Fibroblast of pulmonary artery (primary cell): Measurements from ENCODE around the gene SUMO3.

Experiments
- DNase-seq: peaks from one replicate; pipeline ENCODE4 v3.0.0-alpha.2; 2010; ENCODE audit warnings: low read depth
- H3K4me3 ChIP-seq: replicated peaks from 2 replicates; pipeline ENCODE4 v1.5.1; 2011; ENCODE audit warnings: low read depth, mild to moderate bottlenecking, control low read depth, low read length, moderate library complexity
- TF ChIP-seq, protein P1 (sequence below): IDR thresholded peaks from 2 replicates; pipeline ENCODE4 v1.5.1; 2011; ENCODE audit warnings: mild to moderate bottlenecking, control low read depth, low read length, inconsistent platforms; ENCODE audit errors: missing control alignments

Gene SUMO3

DNA sequence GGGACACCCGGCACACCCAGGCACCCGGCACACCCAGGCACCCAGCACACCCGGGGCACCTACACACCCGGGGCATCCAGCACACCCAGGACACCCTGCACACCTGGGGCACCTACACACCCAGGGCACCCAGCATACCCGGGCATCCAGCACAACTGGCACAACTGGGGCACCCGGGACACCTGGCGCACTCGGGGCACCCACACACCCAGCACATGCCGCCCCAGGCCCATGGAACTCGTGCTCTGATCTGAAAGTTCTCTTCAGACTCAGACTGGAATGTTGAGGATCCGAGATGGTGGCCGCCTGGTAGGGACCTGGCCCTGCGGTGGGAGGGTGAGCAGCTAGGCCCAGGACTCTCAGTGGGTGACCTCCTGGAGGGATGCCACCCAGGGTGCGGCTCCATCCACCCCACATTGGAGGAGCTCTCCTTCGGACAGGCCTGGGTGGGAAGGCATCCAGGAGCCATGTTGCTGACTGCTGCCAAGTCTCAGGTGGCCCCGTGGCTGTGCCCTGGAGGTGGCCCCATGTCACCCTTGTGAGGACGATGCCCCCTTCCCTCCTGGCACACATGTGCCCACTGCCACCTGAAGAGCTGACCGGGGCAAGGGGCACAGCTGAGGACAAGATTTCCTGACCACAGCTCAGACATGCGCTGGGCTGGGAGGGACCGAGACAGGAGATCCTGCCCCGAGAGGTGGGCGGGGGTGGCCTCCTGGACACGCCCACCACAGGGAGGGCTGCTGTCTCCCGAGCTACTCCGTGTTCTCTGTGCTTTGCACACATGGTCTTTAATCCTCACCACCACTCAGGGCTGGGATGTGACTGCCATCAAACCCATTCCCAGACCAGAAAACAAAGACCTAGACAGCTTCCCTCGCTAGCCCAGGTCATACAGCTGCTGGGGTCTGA lies 53.3 kb downstream of the SUMO3 start:
- TF ChIP-seq, protein P1, sequence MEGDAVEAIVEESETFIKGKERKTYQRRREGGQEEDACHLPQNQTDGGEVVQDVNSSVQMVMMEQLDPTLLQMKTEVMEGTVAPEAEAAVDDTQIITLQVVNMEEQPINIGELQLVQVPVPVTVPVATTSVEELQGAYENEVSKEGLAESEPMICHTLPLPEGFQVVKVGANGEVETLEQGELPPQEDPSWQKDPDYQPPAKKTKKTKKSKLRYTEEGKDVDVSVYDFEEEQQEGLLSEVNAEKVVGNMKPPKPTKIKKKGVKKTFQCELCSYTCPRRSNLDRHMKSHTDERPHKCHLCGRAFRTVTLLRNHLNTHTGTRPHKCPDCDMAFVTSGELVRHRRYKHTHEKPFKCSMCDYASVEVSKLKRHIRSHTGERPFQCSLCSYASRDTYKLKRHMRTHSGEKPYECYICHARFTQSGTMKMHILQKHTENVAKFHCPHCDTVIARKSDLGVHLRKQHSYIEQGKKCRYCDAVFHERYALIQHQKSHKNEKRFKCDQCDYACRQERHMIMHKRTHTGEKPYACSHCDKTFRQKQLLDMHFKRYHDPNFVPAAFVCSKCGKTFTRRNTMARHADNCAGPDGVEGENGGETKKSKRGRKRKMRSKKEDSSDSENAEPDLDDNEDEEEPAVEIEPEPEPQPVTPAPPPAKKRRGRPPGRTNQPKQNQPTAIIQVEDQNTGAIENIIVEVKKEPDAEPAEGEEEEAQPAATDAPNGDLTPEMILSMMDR = no peak
- DNase-seq = no peak
- no peak overlapping the region for H3K4me3 ChIP-seq

DNA sequence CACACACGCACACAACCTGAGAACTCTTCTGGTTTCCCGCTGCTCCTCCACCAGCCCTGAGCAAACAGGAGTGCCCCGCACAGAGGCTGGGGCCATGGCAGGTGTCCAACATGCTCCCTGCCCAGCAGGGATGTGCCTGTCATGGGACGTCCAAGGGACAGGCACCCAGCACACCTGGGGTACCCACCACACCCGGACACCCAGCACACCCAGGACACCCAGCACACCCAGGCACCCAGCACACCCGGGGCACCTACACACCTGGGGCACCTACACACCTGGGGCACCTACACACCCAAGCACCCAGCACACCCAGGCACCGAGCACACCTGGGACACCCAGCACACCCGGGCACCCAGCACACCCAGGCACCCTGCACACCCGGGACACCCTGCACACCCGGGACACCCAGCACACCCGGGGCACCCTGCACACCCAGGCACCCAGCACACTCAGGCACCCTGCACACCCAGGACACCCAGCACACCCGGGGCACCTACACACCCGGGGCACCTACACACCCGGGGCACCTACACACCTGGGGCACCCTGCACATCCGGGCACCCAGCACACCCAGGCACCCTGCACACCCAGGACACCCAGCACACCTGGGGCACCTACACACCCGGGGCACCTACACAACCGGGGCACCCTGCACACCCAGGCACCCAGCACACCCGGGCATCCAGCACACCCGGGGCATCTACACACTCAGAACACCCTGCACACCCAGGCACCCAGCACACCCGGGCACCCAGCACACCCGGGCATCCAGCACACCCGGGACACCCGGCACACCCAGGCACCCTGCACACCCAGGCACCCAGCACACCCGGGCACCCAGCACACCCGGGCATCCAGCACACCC lies 54.2 kb downstream of the SUMO3 start:
- no peak overlapping the region for H3K4me3 ChIP-seq
- TF ChIP-seq, protein P1 = no peak
- no peak for DNase-seq

DNA sequence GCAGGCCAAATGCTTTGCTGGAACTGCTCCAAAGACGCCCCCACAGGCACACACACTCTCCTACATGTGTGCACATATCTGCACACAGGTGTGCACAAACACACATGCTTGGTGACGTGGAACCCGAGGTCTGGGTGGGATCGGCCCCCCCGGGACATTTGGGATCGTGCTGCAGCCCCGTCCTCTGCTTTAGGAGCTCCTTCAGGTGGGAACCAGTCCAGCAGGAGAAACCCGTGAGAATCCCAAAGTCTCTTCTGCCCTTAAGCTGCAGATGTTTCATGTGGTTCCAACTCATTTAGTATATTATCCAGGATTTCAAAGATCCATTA lies 54.8 kb downstream of the SUMO3 start:
- H3K4me3 ChIP-seq = no peak overlapping the region
- DNase-seq = no peak
- TF ChIP-seq, protein P1 = no peak

DNA sequence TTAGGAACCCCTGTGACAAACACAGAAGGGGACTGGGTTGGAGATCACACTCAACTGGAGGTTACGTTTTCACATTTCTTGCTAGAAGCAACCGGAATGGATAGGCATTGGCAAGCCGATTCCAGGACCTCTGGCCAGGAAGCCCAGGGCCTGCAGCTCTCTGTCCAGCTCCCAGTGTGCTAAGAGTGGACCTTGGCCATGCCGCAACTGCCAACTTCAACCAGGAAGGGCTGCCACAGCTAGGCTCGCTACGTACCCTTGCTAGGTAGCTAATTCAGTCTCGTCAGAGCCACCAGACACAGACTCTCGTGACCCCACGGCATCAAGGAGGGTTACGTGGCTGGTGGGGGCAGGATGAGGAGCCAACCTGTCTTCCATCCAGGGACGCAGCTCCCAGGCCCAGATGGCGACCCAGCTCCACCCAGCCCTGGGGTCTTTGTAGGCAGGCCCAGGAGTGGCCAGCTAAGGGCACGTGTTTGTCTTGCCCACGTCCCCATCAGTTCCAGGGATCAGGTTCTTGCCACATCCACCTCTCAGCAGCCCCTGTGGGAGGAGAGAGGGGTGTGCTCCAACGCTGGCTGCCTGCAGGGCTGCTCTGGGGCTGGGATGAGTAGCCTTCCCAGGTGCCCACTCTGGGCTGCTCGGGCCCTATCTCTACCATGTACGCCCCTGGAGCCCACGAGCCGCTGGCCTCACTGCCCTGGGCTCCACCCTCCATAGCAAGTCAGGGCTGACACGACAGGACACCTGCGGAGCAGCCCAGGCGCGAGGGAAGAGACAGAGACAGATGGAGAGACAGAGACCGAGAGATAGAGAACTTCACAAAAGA lies 55.4 kb downstream of the SUMO3 start:
- TF ChIP-seq, protein P1 = no peak
- H3K4me3 ChIP-seq = no peak overlapping the region
- DNase-seq = no peak

DNA sequence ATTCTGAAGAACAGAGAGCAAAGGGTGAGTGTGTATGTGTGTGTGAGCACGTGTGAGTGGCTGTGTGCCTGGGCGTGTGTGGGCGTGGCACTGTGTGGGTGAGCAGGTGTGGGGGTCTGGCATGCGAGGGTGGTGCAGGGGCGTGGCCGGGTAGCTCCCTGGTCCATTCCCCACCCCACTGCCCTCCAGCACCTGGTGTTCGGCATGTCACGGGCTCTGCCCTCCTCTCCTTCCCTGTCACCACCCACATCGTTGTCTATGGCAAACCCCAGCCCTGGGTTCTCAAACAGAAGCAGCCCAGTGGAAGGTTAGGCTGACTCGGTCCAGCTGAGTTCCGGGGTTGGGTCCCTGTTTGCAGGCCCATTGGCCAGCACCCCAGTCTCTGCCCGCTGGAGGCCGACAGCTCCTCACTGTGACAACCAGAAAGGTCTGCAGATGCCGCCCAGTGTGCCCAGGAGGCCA lies 56.1 kb downstream of the SUMO3 start:
- H3K4me3 ChIP-seq = no peak overlapping the region
- no peak for DNase-seq
- TF ChIP-seq, protein P1 = no peak

DNA sequence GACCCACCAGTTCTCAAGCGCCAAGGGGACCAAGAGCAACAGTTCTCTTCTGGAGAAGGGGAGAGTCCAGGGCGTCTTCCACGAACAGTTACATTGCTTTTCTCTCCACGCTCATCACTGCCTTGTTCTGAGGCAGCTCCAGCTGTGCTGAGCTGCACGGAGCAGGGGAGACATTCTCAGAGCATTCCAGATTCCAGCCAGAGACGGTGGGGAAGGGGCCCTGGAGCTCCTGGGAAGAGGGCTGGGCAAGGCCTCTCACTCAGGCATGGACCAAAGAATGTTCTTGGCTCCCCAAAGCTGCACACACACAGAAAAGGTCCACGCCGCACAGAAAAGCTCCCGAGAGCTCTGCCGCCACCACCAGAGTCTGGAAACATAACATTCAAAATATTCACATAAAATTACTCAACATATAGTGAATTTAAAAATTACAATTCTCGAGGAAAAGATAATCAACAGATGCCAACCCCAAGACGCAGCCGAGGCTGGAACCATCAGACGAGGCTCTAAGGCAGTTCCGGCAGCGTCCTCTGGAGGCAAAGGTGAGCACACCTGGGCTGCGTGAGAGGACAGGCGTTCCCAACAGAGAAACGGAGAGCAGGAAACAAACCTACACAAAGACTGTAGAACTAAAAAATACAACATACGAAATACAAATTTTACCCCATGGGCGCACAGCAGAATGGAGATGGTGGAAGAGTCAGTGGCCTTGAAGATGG lies 56.7 kb downstream of the SUMO3 start:
- no peak overlapping the region for H3K4me3 ChIP-seq
- TF ChIP-seq, protein P1 = peak; percentile 20
- no peak for DNase-seq
